ENCODE results near the gene SHISA5. TPM values are rescaled to one million over a fixed set of nuclear protein-coding genes. Genes with fewer than 3 reads are reported as not detected.

The SHISA5 gene
- total and polyA plus RNA-seq, 2 of the 4 experiments (the other 2 are of a cell fraction): 82.3 to 162 TPM

GRCh38 chr3:48418140-48418539, 85.8 kb downstream of the SHISA5 start:
- dilution Hi-C loops (cut with HindIII; ENCODE audit: low sequenced_read_pairs, unreplicated experiment) (no loop called here), intact Hi-C loops (cut with micrococcal nuclease) (no loop called here), in situ Hi-C loops (cut with MboI; ENCODE audit: low sequenced_read_pairs) (no loop called here)
- no peak overlapping the region for H3K4me3 ChIP-seq (ENCODE audit: insufficient read depth, low read depth, low read length)
- H3K9me3 ChIP-seq (ENCODE audit: control insufficient read depth, insufficient read depth, low read length): no peaks in the 10 kb centered on the region
- no peak overlapping the region for H2BK120ac ChIP-seq (ENCODE audit: low read depth, low read length)
- H3K23ac ChIP-seq (ENCODE audit: low read depth, low read length): no peak overlapping the region
- H3K18ac ChIP-seq (ENCODE audit: low read depth, low read length): no peak overlapping the region
- no peak overlapping the region for H3K9ac ChIP-seq (ENCODE audit: low read depth, low read length)
- DNase-seq: no peak
- H3K36me3 ChIP-seq (ENCODE audit: control insufficient read depth, insufficient read depth, low read length): peaks cover 47% of the 10 kb centered on the region
- H3K9me1 ChIP-seq (ENCODE audit: insufficient read depth, low read length): no peaks in the 10 kb centered on the region
- TF ChIP-seq NFE2L2 (IDR thresholded peaks at IDR 0.05; ENCODE audit: low read depth, low read length) (no peak), POLR2A (IDR thresholded peaks at IDR 0.05; ENCODE audit: low read depth, low read length) (no peak)
- no peak overlapping the region for H3K4me2 ChIP-seq (ENCODE audit: low read depth, low read length)
- no peak overlapping the region for H2AFZ ChIP-seq (replicated peaks; ENCODE audit: low read length, poor library complexity)
- no peak overlapping the region for H3K14ac ChIP-seq (replicated peaks; ENCODE audit: low read depth, low read length)
- H2BK15ac ChIP-seq (ENCODE audit: low read depth, low read length): no peak overlapping the region
- H3K4ac ChIP-seq (ENCODE audit: low read depth, low read length): no peak overlapping the region
- H3K79me1 ChIP-seq (ENCODE audit: low read depth in 1 of 2, low read length in 2 of 2): peaks cover 2 to 18% of the 10 kb centered on the region in 2 experiments; a peak in 3 of 4 replicates
- H2AK9ac ChIP-seq (replicated peaks; ENCODE audit: low read depth, low read length, poor library complexity): no peak overlapping the region
- no peak overlapping the region for H3K56ac ChIP-seq (ENCODE audit: extremely low read depth, insufficient read depth, low read length)
- H4K5ac ChIP-seq (ENCODE audit: low read depth, low read length): no peak overlapping the region
- 98% methylated on average over 5 of the region's 17 CpGs; no CpG with 5 or more reads in 1 of the 2 experiments for WGBS, 2 experiments (ENCODE audit: extremely low coverage in 2 of 2, insufficient read length in 1 of 2)
- no peaks in the 10 kb centered on the region for H3K4me1 ChIP-seq (ENCODE audit: control insufficient read depth, insufficient read depth, low read length)
- no peak overlapping the region for H3K27ac ChIP-seq (ENCODE audit: insufficient read depth, low read length)
- H3K27me3 ChIP-seq (ENCODE audit: control insufficient read depth, insufficient read depth, low read length): no peaks in the 10 kb centered on the region
- H2AK5ac ChIP-seq (ENCODE audit: low read depth, low read length): no peak overlapping the region
- H2BK20ac ChIP-seq (ENCODE audit: low read depth, low read length): no peak overlapping the region
- POLR2A ChIA-PET (ENCODE audit: unreplicated experiment): no interaction called here
- H4K91ac ChIP-seq (ENCODE audit: insufficient read depth, low read depth, low read length): no peak overlapping the region
- BruUV-seq (replicated peaks): no TSS peak
- no peaks in the 10 kb centered on the region; the same call in 1 of the 2 replicates for H4K20me1 ChIP-seq (ENCODE audit: insufficient read depth, low read length)
- H4K8ac ChIP-seq (ENCODE audit: low read depth in 2 of 2, low read length in 2 of 2): no peak overlapping the region
- no peak overlapping the region for H2BK5ac ChIP-seq (ENCODE audit: low read depth, low read length, poor library complexity, severe bottlenecking)
- CTCF ChIA-PET: no interaction called here
- ATAC-seq (ENCODE audit: low read depth): no peak

Small RNA genes within 50 kb of the gene (microRNA-seq; reads per million reads assigned to microRNA genes)
- 0 to 3.1 reads per million in 2 experiments for gene MIR6823 (ENCODE audit: insufficient read depth in 1 of 2, insufficient read length in 1 of 2, unreplicated experiment in 1 of 2)

Small RNA genes within 50 kb of the gene (small RNA-seq; reads per million reads assigned to genes)
- 0 reads per million in 5 experiments for gene MIR6823

Other genes with a start within 250 kb of the SHISA5 start
- 15.6 and 23.3 TPM in 2 replicates for gene NME6, start 202.8 kb downstream of the SHISA5 start, total RNA-seq (2012; rRNA removed)
- 23.0 and 24.8 TPM in 2 replicates for gene NME6, start 202.8 kb downstream of the SHISA5 start, polyA plus RNA-seq (2012; rRNA removed)
- gene SPINK8, start 170.5 kb downstream of the SHISA5 start, total RNA-seq (2012; rRNA removed): not detected in 2 replicates
- not detected in 2 replicates for gene SPINK8, start 170.5 kb downstream of the SHISA5 start, polyA plus RNA-seq (2012; rRNA removed)
- gene FBXW12, start 132.0 kb downstream of the SHISA5 start, total RNA-seq (2012; rRNA removed): not detected in 2 replicates
- gene FBXW12, start 132.0 kb downstream of the SHISA5 start, polyA plus RNA-seq (2012; rRNA removed): not detected in 2 replicates
- gene PLXNB1, start 74.1 kb downstream of the SHISA5 start, total RNA-seq (2012; rRNA removed): 5.2 and 9.2 TPM in 2 replicates
- 25.3 and 27.0 TPM in 2 replicates for gene PLXNB1, start 74.1 kb downstream of the SHISA5 start, polyA plus RNA-seq (2012; rRNA removed)
- gene CCDC51, start 64.1 kb downstream of the SHISA5 start, total RNA-seq (2012; rRNA removed): 15.3 and 16.1 TPM in 2 replicates
- 11.0 TPM in 2 replicates for gene CCDC51, start 64.1 kb downstream of the SHISA5 start, polyA plus RNA-seq (2012; rRNA removed)
- gene TMA7, start 63.9 kb downstream of the SHISA5 start, total RNA-seq (2012; rRNA removed): 81.9 and 131 TPM in 2 replicates
- 220 and 240 TPM in 2 replicates for gene TMA7, start 63.9 kb downstream of the SHISA5 start, polyA plus RNA-seq (2012; rRNA removed)
- gene ATRIP, start 57.4 kb downstream of the SHISA5 start, total RNA-seq (2012; rRNA removed): 7.2 and 10.8 TPM in 2 replicates
- 6.8 and 7.2 TPM in 2 replicates for gene ATRIP, start 57.4 kb downstream of the SHISA5 start, polyA plus RNA-seq (2012; rRNA removed)
- gene PFKFB4, start 52.6 kb upstream of the SHISA5 start, total RNA-seq (2012; rRNA removed): 16.1 and 17.0 TPM in 2 replicates
- 14.8 and 16.9 TPM in 2 replicates for gene PFKFB4, start 52.6 kb upstream of the SHISA5 start, polyA plus RNA-seq (2012; rRNA removed)
- gene UCN2, start 59.6 kb upstream of the SHISA5 start, total RNA-seq (2012; rRNA removed): 0.54 and 0.56 TPM in 2 replicates
- gene UCN2, start 59.6 kb upstream of the SHISA5 start, polyA plus RNA-seq (2012; rRNA removed): 2.3 and 2.7 TPM in 2 replicates
- 3.1 and 4.1 TPM in 2 replicates for gene COL7A1, start 91.2 kb upstream of the SHISA5 start, total RNA-seq (2012; rRNA removed)
- gene COL7A1, start 91.2 kb upstream of the SHISA5 start, polyA plus RNA-seq (2012; rRNA removed): 20.3 and 23.2 TPM in 2 replicates
- gene UQCRC1, start 105.5 kb upstream of the SHISA5 start, total RNA-seq (2012; rRNA removed): 952 and 1,365 TPM in 2 replicates
- gene UQCRC1, start 105.5 kb upstream of the SHISA5 start, polyA plus RNA-seq (2012; rRNA removed): 410 and 474 TPM in 2 replicates
- not detected in 2 replicates for gene TMEM89, start 117.6 kb upstream of the SHISA5 start, total RNA-seq (2012; rRNA removed)
- 0.15 TPM in 1 of 2 replicates, not detected in the other for gene TMEM89, start 117.6 kb upstream of the SHISA5 start, polyA plus RNA-seq (2012; rRNA removed)
- gene SLC26A6, start 131.3 kb upstream of the SHISA5 start, total RNA-seq (2012; rRNA removed): 11.7 and 11.8 TPM in 2 replicates
- 31.4 and 34.3 TPM in 2 replicates for gene SLC26A6, start 131.3 kb upstream of the SHISA5 start, polyA plus RNA-seq (2012; rRNA removed)
- gene CELSR3, start 158.7 kb upstream of the SHISA5 start, total RNA-seq (2012; rRNA removed): 0.18 and 0.28 TPM in 2 replicates
- 0.59 and 0.63 TPM in 2 replicates for gene CELSR3, start 158.7 kb upstream of the SHISA5 start, polyA plus RNA-seq (2012; rRNA removed)
- gene NCKIPSD, start 181.7 kb upstream of the SHISA5 start, total RNA-seq (2012; rRNA removed): 21.0 and 21.9 TPM in 2 replicates
- gene NCKIPSD, start 181.7 kb upstream of the SHISA5 start, polyA plus RNA-seq (2012; rRNA removed): 38.3 and 42.3 TPM in 2 replicates
- 73.7 and 76.9 TPM in 2 replicates for gene IP6K2, start 213.0 kb upstream of the SHISA5 start, total RNA-seq (2012; rRNA removed)
- gene IP6K2, start 213.0 kb upstream of the SHISA5 start, polyA plus RNA-seq (2012; rRNA removed): 155 and 169 TPM in 2 replicates